GM23248 (cell line): ENCODE measurements around the gene GDAP1L1.

ENCODE experiments used
- EZH2 ChIP-seq: fragments of 200-600 bp; sonication (generic); IDR thresholded peaks from 2 replicates; pipeline ENCODE4 v1.6.1; 2018; ENCODE audit warnings: antibody characterized with exemption, mild to moderate bottlenecking; ENCODE audit not compliant: insufficient read depth, poor library complexity, severe bottlenecking
- EZH2phosphoT487 ChIP-seq: fragments of 200-600 bp; sonication (generic); IDR thresholded peaks from 2 replicates; pipeline ENCODE4 v1.6.1; 2018; ENCODE audit warnings: antibody characterized with exemption, moderate library complexity, mild to moderate bottlenecking, low read depth; ENCODE audit not compliant: insufficient read depth

GRCh38 chr20:44279228-44279627 lies 32.1 kb downstream of the GDAP1L1 start:
- TF ChIP-seq EZH2 (no peak), EZH2phosphoT487 (no peak)
